OCI-LY3 (cell line): ENCODE data around the gene NAV2.
A peak's percentile ranks its signal among the peaks of the same experiment; 100 is the strongest.

Experiments
- H2AFZ ChIP-seq: fragments of 200-600, 300-600 bp; shearing (Covaris generic); 2 replicates; pipeline ENCODE4 v1.6.0; 2014; ENCODE audit warnings: antibody characterized with exemption, low read depth, low read length
- H3K27ac ChIP-seq: fragments of 200-600, 300-600 bp; sonication (generic); 2 replicates; pipeline ENCODE4 v1.5.1; 2014; ENCODE audit warnings: mild to moderate bottlenecking, low read length, moderate library complexity, mixed read lengths
- H3K27me3 ChIP-seq: fragments of 200-600, 300-600 bp; sonication (generic); 2 replicates; pipeline ENCODE4 v1.6.1; 2014; ENCODE audit warnings: low read depth, low read length, mixed read lengths
- H3K36me3 ChIP-seq: fragments of 200-600, 300-600 bp; sonication (generic); replicated peaks from 2 replicates; pipeline ENCODE3; 2014; ENCODE audit warnings: low read depth, low read length, mixed read lengths
- H3K4me1 ChIP-seq: fragments of 300-600, 200-600 bp; sonication (generic); 2 replicates; pipeline ENCODE4 v1.6.1; 2014; ENCODE audit warnings: low read length, mixed read lengths
- H3K4me2 ChIP-seq: fragments of 200-600, 300-600 bp; sonication (generic); 2 replicates; pipeline ENCODE4 v1.6.1; 2014; ENCODE audit warnings: low read length, mixed read lengths
- H3K4me3 ChIP-seq: fragments of 300-600, 200-600 bp; sonication (generic); 2 replicates; pipeline ENCODE4 v1.5.1; 2014; ENCODE audit warnings: antibody characterized with exemption, mild to moderate bottlenecking, low read length, moderate library complexity
- H3K79me2 ChIP-seq: fragments of 300-600, 200-600 bp; shearing (Covaris generic); 2 replicates; pipeline ENCODE4 v1.6.1; 2014; ENCODE audit warnings: mild to moderate bottlenecking, low read length, mixed read lengths
- H3K9ac ChIP-seq: fragments of 300-600, 200-600 bp; shearing (Covaris generic); 2 replicates; pipeline ENCODE4 v1.6.0; 2014; ENCODE audit warnings: mild to moderate bottlenecking, low read length, moderate library complexity
- H3K9me3 ChIP-seq: fragments of 200-600, 300-600 bp; shearing (Covaris generic); 2 replicates; pipeline ENCODE4 v1.6.1; 2014; ENCODE audit warnings: low read length, mixed read lengths; ENCODE audit not compliant: insufficient read depth
- H4K20me1 ChIP-seq: fragments of 200-600, 300-600 bp; sonication (generic); 2 replicates; pipeline ENCODE4 v1.6.1; 2016; ENCODE audit warnings: low read length, mixed read lengths; ENCODE audit not compliant: insufficient read depth
- EZH2phosphoT487 ChIP-seq: fragments of 200-600 bp; shearing (Covaris generic); IDR thresholded peaks from 2 replicates; pipeline ENCODE4 v1.6.1; 2018; ENCODE audit warnings: antibody characterized with exemption, mixed run types, low read depth
- TF ChIP-seq, protein P1 (sequence below): fragments of 200-600, 300-600 bp; sonication (generic); IDR thresholded peaks from 2 replicates; pipeline ENCODE4 v1.5.1; 2014; ENCODE audit warnings: antibody characterized with exemption, low read length, low read depth

NAV2 gene

DNA sequence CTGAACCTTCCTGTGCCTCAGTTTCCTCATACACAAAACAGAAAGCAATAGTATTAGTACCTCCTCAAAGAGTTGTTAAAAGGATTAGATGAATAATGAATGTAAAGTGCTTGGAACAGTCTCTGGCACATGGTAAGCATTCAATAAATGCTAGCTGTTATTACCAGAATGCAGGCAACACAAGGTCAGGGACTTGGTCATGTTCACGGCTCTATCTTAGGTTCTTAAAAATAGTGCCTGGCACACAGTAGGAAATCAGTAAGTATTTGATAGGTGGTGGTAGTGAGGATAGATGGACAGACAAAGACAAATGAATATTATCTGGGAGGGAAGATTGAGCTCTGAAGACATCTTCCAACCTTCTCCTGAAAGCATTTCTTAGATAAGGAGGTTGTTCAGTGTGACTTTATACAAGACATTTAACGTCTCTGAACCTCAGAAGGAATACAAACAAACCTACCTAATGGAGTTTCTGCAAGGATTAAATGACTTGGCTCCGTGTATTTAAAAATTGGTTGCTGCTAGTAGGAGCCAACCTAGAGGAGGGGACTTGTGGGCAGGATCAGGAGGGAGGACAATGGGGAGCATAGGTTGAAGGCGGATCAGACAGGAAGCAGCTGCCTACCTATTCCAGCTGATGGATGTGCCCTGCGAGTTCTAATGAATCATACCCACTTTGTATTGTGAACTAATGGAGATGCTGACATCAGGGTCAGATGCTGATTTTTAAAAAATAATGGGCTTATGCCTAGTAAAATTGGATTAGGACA lies 353.6 kb downstream of the NAV2 start:
- Histone ChIP-seq H3K4me2 (no peak overlapping the region), H3K79me2 (no peaks in the 10 kb centered on the region), H3K36me3 (no peaks in the 10 kb centered on the region), H3K4me3 (no peak overlapping the region), H3K27ac (no peak overlapping the region), H2AFZ (no peak overlapping the region), H3K4me1 (peaks cover 26% of the 10 kb centered on the region), H4K20me1 (no peaks in the 10 kb centered on the region), H3K9ac (no peak overlapping the region), H3K9me3 (no peaks in the 10 kb centered on the region), H3K27me3 (peaks cover 30% of the 10 kb centered on the region)
- no peak for TF ChIP-seq EZH2phosphoT487
- TF ChIP-seq, protein P1, sequence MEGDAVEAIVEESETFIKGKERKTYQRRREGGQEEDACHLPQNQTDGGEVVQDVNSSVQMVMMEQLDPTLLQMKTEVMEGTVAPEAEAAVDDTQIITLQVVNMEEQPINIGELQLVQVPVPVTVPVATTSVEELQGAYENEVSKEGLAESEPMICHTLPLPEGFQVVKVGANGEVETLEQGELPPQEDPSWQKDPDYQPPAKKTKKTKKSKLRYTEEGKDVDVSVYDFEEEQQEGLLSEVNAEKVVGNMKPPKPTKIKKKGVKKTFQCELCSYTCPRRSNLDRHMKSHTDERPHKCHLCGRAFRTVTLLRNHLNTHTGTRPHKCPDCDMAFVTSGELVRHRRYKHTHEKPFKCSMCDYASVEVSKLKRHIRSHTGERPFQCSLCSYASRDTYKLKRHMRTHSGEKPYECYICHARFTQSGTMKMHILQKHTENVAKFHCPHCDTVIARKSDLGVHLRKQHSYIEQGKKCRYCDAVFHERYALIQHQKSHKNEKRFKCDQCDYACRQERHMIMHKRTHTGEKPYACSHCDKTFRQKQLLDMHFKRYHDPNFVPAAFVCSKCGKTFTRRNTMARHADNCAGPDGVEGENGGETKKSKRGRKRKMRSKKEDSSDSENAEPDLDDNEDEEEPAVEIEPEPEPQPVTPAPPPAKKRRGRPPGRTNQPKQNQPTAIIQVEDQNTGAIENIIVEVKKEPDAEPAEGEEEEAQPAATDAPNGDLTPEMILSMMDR: no peak

DNA sequence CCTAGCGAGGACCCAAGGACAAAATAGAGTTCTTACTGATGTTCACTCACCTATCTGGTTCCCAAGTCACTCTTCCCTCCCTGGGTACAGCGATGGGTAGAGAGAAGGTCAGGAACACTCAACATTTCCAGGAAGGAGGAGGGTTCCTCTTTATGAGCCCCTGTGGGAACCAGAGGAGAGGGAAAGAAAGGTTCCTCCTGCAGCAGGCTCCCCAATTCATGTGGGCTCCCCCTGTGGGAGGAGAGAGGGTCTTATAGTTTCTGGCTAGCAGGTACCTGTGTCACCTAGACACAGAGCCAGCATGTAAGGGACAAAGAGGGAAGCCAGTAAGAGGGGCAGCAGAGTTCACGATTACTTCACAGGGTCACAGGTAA lies 354.1 kb downstream of the NAV2 start:
- peaks cover 26% of the 10 kb centered on the region for H3K4me1 ChIP-seq
- no peaks in the 10 kb centered on the region for H4K20me1 ChIP-seq
- TF ChIP-seq, protein P1: no peak
- TF ChIP-seq EZH2phosphoT487: no peak
- H3K9me3 ChIP-seq: no peaks in the 10 kb centered on the region
- H3K4me3 ChIP-seq: no peak overlapping the region
- H3K4me2 ChIP-seq: no peak overlapping the region
- H3K27ac ChIP-seq: no peak overlapping the region
- no peak overlapping the region for H2AFZ ChIP-seq
- H3K36me3 ChIP-seq: no peaks in the 10 kb centered on the region
- H3K27me3 ChIP-seq: peaks cover 26% of the 10 kb centered on the region
- no peak overlapping the region for H3K9ac ChIP-seq
- H3K79me2 ChIP-seq: no peaks in the 10 kb centered on the region

DNA sequence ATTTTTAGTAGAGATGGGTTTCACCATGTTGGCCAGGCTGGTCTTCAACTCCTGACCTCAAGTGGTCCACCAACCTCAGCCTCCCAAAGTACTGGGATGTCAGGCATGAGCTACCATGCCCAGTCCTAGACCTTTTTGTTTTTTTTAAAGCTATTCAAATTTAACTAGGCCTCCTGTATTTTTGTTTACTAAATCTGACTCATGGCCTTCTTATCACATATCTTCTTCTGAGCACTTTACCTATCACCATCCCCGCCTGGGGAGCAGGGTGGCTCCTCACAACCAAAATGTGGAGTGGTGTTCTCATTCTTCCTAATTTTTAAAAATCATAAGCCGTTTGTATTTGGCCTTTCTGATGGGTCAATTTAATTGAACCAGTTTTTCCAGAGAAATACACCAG lies 355.0 kb downstream of the NAV2 start:
- H3K4me2 ChIP-seq: 0 out of 2 replicates have a peak overlapping the region, but pooled peaks have one; percentile 48
- TF ChIP-seq, protein P1: no peak
- TF ChIP-seq EZH2phosphoT487: no peak
- H3K36me3 ChIP-seq: no peaks in the 10 kb centered on the region

DNA sequence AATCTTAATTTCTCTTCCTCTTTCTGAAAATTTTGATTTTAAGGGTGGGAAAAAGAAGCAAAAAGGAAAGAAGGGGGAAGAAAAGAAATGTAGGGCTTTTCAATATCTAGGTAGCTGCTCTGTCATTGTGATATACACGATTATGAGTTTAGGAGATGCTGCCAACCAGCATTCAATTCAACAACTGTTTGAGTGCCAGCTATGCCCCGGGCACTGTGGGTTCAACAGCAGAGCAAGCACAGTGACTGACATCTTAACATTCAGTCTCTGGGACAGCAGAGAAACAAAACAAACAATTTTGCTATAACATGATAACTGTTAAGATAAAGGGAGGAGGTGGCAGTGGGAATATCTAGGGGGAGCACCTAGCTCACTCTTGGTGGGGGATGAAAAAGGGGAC lies 356.1 kb downstream of the NAV2 start:
- Histone ChIP-seq H3K9ac (no peak overlapping the region), H3K9me3 (no peaks in the 10 kb centered on the region), H3K27ac (no peak overlapping the region), H3K4me3 (peak overlapping the region; percentile 16; the same call in 1 of the 2 replicates), H4K20me1 (no peaks in the 10 kb centered on the region), H3K36me3 (no peaks in the 10 kb centered on the region), H2AFZ (no peak overlapping the region), H3K4me2 (peak overlapping the region; percentile 48), H3K4me1 (peaks cover 26% of the 10 kb centered on the region), H3K27me3 (peaks cover 25% of the 10 kb centered on the region), H3K79me2 (no peaks in the 10 kb centered on the region)
- TF ChIP-seq, protein P1: no peak
- no peak for TF ChIP-seq EZH2phosphoT487

More for the DNA sequence above, 355.0 kb downstream of the NAV2 start:
- Histone ChIP-seq H3K4me3 (no peak overlapping the region), H3K9ac (no peak overlapping the region), H3K9me3 (no peaks in the 10 kb centered on the region), H3K27ac (no peak overlapping the region), H4K20me1 (no peaks in the 10 kb centered on the region), H2AFZ (no peak overlapping the region), H3K27me3 (peaks cover 25% of the 10 kb centered on the region), H3K4me1 (peaks cover 26% of the 10 kb centered on the region), H3K79me2 (no peaks in the 10 kb centered on the region)
